Breast epithelium (tissue), 3 donors: ENCODE data around the gene MACROD2.

Source experiments
- CTCF ChIP-seq, 3 donors: fragments of 450-650 bp; IDR thresholded peaks; one replicate each; pipeline ENCODE4 v1.5.1; 2016 to 2017; ENCODE audit warnings: antibody characterized with exemption in 3 of 3, mild to moderate bottlenecking in 3 of 3, moderate library complexity in 3 of 3
- POLR2A ChIP-seq: fragments of 450-650 bp; IDR thresholded peaks from one replicate; pipeline ENCODE4 v1.6.1; 2016; ENCODE audit warnings: antibody characterized with exemption, mild to moderate bottlenecking, moderate library complexity

- TF ChIP-seq CTCF (IDR thresholded peaks at IDR 0.05), result no peak
- TF ChIP-seq POLR2A, result no peak
These were observed 132.4 kb downstream of the MACROD2 start for GRCh38 chr20:14127514-14128223.
